B cell (primary cell): ENCODE results near the gene DDRGK1. TPM values are rescaled to one million over a fixed set of nuclear protein-coding genes. Genes with fewer than 3 reads are reported as not detected.

Experiments used
- ATAC-seq: fragments of 200-7000 bp; cut with Tn5 transposase; one replicate; pipeline ENCODE4 v1.10.0; 2021; ENCODE audit warnings: low read depth, mild to moderate bottlenecking, moderate number of reproducible peaks, moderate library complexity
- CTCF ChIA-PET: fragments of 350-600 bp; sonication (Branson Sonifier 250); formaldehyde crosslinking; loops from one replicate; lab custom pipeline; 2021; ENCODE audit warnings: antibody characterized with exemption, inconsistent platforms; lab: Charles Lee
- POLR2A ChIA-PET: fragments of 350-600 bp; sonication (Branson Sonifier 250); formaldehyde crosslinking; loops from one replicate; lab custom pipeline; 2021; ENCODE audit warnings: antibody characterized with exemption; lab: Charles Lee
- DNase-seq: peaks from one replicate; pipeline ENCODE4 v3.0.0; 2013
- H2AFZ ChIP-seq: 2 replicates; pipeline ENCODE4 v1.6.1; 2012; ENCODE audit warnings: mild to moderate bottlenecking, low read depth, low read length; ENCODE audit not compliant: insufficient read depth, poor library complexity, severe bottlenecking
- H3K27ac ChIP-seq, 2 donors: 1 replicate in 1 of 2; 2 replicates in 1 of 2; pipeline ENCODE4 v1.5.1; 2012 to 2013; ENCODE audit warnings: low read length in 2 of 2, mild to moderate bottlenecking in 2 of 2, moderate library complexity in 1 of 2
- H3K27me3 ChIP-seq, 4 experiments: fragments of 200-600 bp in 1 of 4; sonication (generic) in 1 of 4; replicated peaks in 1 of 4; 1 replicate in 2 of 4; 2 replicates in 2 of 4; pipeline versions ENCODE4 v1.6.1 to v1.7.0; 2013 to 2016; ENCODE audit warnings: low read length in 3 of 4, mild to moderate bottlenecking in 2 of 4, mixed read lengths in 1 of 4, moderate library complexity in 1 of 4; ENCODE audit not compliant: insufficient read depth in 4 of 4, control insufficient read depth in 3 of 4; ENCODE audit errors: control extremely low read depth in 1 of 4
- H3K36me3 ChIP-seq, 2 experiments: replicated peaks in 1 of 2; 1 replicate in 1 of 2; 2 replicates in 1 of 2; pipeline versions ENCODE4 v1.6.1 to v1.7.1; 2013; ENCODE audit warnings: low read length in 1 of 2; ENCODE audit not compliant: insufficient read depth in 2 of 2, control insufficient read depth in 1 of 2; ENCODE audit errors: control extremely low read depth in 1 of 2, extremely low read depth in 1 of 2
- H3K4me1 ChIP-seq, 2 donors: fragments of 200-600 bp in 1 of 2; sonication (generic) in 1 of 2; 1 replicate in 1 of 2; 2 replicates in 1 of 2; pipeline versions ENCODE4 v1.5.1 to v1.6.1; 2013 to 2017; ENCODE audit warnings: low read length in 2 of 2; ENCODE audit not compliant: control insufficient read depth in 2 of 2, insufficient read depth in 2 of 2
- H3K4me2 ChIP-seq: replicated peaks from 2 replicates; pipeline ENCODE3; 2012; ENCODE audit warnings: mild to moderate bottlenecking, low read depth, low read length; ENCODE audit not compliant: poor library complexity, severe bottlenecking
- H3K4me3 ChIP-seq, 5 experiments: fragments of 200-600 bp in 1 of 5; sonication (generic) in 1 of 5; 1 replicate in 3 of 5; 2 replicates in 2 of 5; pipeline versions ENCODE4 v1.5.1 to v1.7.0; 2011 to 2016; ENCODE audit warnings: low read length in 4 of 5, mild to moderate bottlenecking in 4 of 5, low read depth in 2 of 5, control low read depth in 1 of 5, moderate library complexity in 1 of 5; ENCODE audit not compliant: insufficient read depth in 1 of 5; ENCODE audit errors: control extremely low read depth in 1 of 5, extremely low read depth in 1 of 5
- H3K79me2 ChIP-seq: fragments of 200-600 bp; sonication (generic); one replicate; pipeline ENCODE4 v1.6.0; 2016; ENCODE audit warnings: low read length; ENCODE audit not compliant: control insufficient read depth, insufficient read depth
- H3K9ac ChIP-seq: fragments of 200-600 bp; sonication (generic); 2 replicates; pipeline ENCODE4 v1.6.1; 2017; ENCODE audit warnings: mild to moderate bottlenecking, low read length, moderate library complexity
- H3K9me3 ChIP-seq, 3 donors: one replicate each; pipeline versions ENCODE4 v1.6.1 to v1.7.1; 2013; ENCODE audit warnings: low read length in 2 of 3; ENCODE audit not compliant: control insufficient read depth in 2 of 3, insufficient read depth in 1 of 3; ENCODE audit errors: control extremely low read depth in 1 of 3
- H4K20me1 ChIP-seq: 2 replicates; pipeline ENCODE4 v1.6.0; 2012; ENCODE audit warnings: mild to moderate bottlenecking, low read length; ENCODE audit not compliant: insufficient read depth, control insufficient read depth, poor library complexity, severe bottlenecking
- H3K27ac Mint-ChIP-seq: one replicate; pipeline ENCODE4 v1.8.0; 2021; ENCODE audit warnings: mixed read lengths
- H3K27me3 Mint-ChIP-seq: one replicate; pipeline ENCODE4 v1.8.0; 2021; ENCODE audit warnings: mixed read lengths
- H3K4me1 Mint-ChIP-seq: one replicate; pipeline ENCODE4 v1.8.0; 2021; ENCODE audit warnings: mixed read lengths
- H3K4me3 Mint-ChIP-seq: one replicate; pipeline ENCODE4 v1.8.0; 2021; ENCODE audit warnings: mixed read lengths
- H3K9me3 Mint-ChIP-seq: one replicate; pipeline ENCODE4 v1.8.0; 2022; ENCODE audit warnings: mixed read lengths; ENCODE audit not compliant: insufficient read depth
- CTCF ChIP-seq: fragments of 200-600 bp; IDR thresholded peaks from one replicate; pipeline ENCODE4 v1.8.0; 2022; ENCODE audit warnings: antibody characterized with exemption, mild to moderate bottlenecking
- EZH2 ChIP-seq: IDR thresholded peaks from 2 replicates; pipeline ENCODE4 v1.6.1; 2012; ENCODE audit warnings: borderline replicate concordance, low read depth, mild to moderate bottlenecking, moderate library complexity, low read length; ENCODE audit not compliant: insufficient read depth, poor library complexity, severe bottlenecking
- WGBS: methylation state at CpG from one replicate; pipeline ENCODE4 v1.1.5; 2013; ENCODE audit warnings: missing lambda C conversion rate; ENCODE audit not compliant: insufficient coverage; 5-methylcytosine and 5-hydroxymethylcytosine counted together
- intact Hi-C: fragments of 100-400 bp; cut with micrococcal nuclease; formaldehyde crosslinking; loops from one replicate; pipeline ENCODE4 v1.10.0; 2022
- polyA plus RNA-seq: library from polyadenylated mRNA; depleted of rRNA; stranded (reverse); fragments of >200 nt; gene quantifications from 2 replicates; pipeline ENCODE4 v1.2.3, GENCODE V29; 2012
- total RNA-seq, 2 donors: library from RNA; stranded (reverse); fragments of 120-200 nt in 1 of 2; gene quantifications; 1 replicate in 1 of 2; 2 replicates in 1 of 2; pipeline versions ENCODE4 v1.2.3 to v1.2.4, GENCODE V29; 2013 to 2022

DDRGK1 gene
- total and polyA plus RNA-seq, 2 donors (not counting 1 experiment from before 2014, with no cell fraction given), result 35.6 to 51.9 TPM

- no peaks in the 10 kb centered on the region for H3K27me3 ChIP-seq
- H3K4me2 ChIP-seq, result no peak overlapping the region
- no peak overlapping the region for H3K4me3 ChIP-seq
- ATAC-seq, result no peak
- ChIA-PET CTCF (no interaction called here), POLR2A (no interaction called here)
- Mint-ChIP-seq H3K27me3 (no peaks in the 10 kb centered on the region), H3K4me1 (peaks cover 13% of the 10 kb centered on the region), H3K9me3 (no peaks in the 10 kb centered on the region), H3K4me3 (no peak overlapping the region), H3K27ac (no peak overlapping the region)
- H3K27ac ChIP-seq, result no peak overlapping the region
- peaks cover 28% of the 10 kb centered on the region for H3K79me2 ChIP-seq
- intact Hi-C loops, result loop anchor here (5.0 kb wide), 1 partner anchor 43 kb away; the partner anchor contains the start of genes FASTKD5 and UBOX5
- H3K36me3 ChIP-seq, result peaks cover 4 to 36% of the 10 kb centered on the region in 2 experiments
- H3K9ac ChIP-seq, result no peak overlapping the region
- H2AFZ ChIP-seq, result no peak overlapping the region
- H3K4me1 ChIP-seq, result peaks cover 8 to 11% of the 10 kb centered on the region in 2 donors
- peaks cover 4% of the 10 kb centered on the region for H4K20me1 ChIP-seq
- DNase-seq, result no peak
- no peaks in the 10 kb centered on the region for H3K9me3 ChIP-seq
- 98% methylated on average over 16 of the region's 27 CpGs for WGBS
- TF ChIP-seq EZH2 (no peak), CTCF (no peak)
These were observed 4.3 kb downstream of the DDRGK1 start for GRCh38 chr20:3199976-3200755.

GRCh38 chr20:3199206-3199605, 5.3 kb downstream of the DDRGK1 start:
- H2AFZ ChIP-seq, result no peak overlapping the region
- peaks cover 22% of the 10 kb centered on the region for H3K79me2 ChIP-seq
- POLR2A ChIA-PET, result no interaction called here
- no peaks in the 10 kb centered on the region for H3K27me3 ChIP-seq
- peaks cover 5 to 46% of the 10 kb centered on the region in 2 experiments for H3K36me3 ChIP-seq
- H3K9ac ChIP-seq, result no peak overlapping the region
- H3K27ac ChIP-seq, result no peak overlapping the region
- Mint-ChIP-seq H3K27ac (no peak overlapping the region), H3K4me1 (peaks cover 9% of the 10 kb centered on the region), H3K27me3 (no peaks in the 10 kb centered on the region), H3K9me3 (no peaks in the 10 kb centered on the region), H3K4me3 (no peak overlapping the region)
- TF ChIP-seq EZH2, result no peak
- TF ChIP-seq CTCF, result no peak
- H3K4me2 ChIP-seq, result no peak overlapping the region
- no peak overlapping the region for H3K4me3 ChIP-seq
- intact Hi-C loops, result no loop called here
- no peaks in the 10 kb centered on the region for H3K9me3 ChIP-seq
- no peak for DNase-seq
- WGBS, result no CpG with 5 or more reads among the region's 2 CpGs
- peaks cover 8 to 11% of the 10 kb centered on the region in 2 donors for H3K4me1 ChIP-seq
- ATAC-seq, result no peak
- peaks cover 4% of the 10 kb centered on the region for H4K20me1 ChIP-seq
- CTCF ChIA-PET, result no interaction called here
